Activated CD8-positive, alpha-beta T cell treated with anti-CD3 and anti-CD28 coated beads for 36 hours (primary cell): Measurements from ENCODE around the gene RNF19B. TPM values are rescaled to one million over a fixed set of nuclear protein-coding genes. Genes with fewer than 3 reads are reported as not detected.

Experiments used
- ATAC-seq: fragments of 200-7000 bp; cut with Tn5 transposase; one replicate; pipeline ENCODE4 v1.10.0; 2021; ENCODE audit warnings: mild to moderate bottlenecking, moderate library complexity
- CTCF ChIA-PET: fragments of 350-600 bp; sonication (Branson Sonifier 250); formaldehyde crosslinking; loops from one replicate; lab custom pipeline; 2021; ENCODE audit warnings: antibody characterized with exemption; lab: Charles Lee
- POLR2A ChIA-PET: fragments of 350-600 bp; sonication (Branson Sonifier 250); formaldehyde crosslinking; loops from one replicate; lab custom pipeline; 2021; ENCODE audit warnings: antibody characterized with exemption; lab: Charles Lee
- DNase-seq: peaks from one replicate; pipeline ENCODE4 v3.0.0-alpha.2; 2020
- H3K27ac Mint-ChIP-seq: one replicate; pipeline ENCODE4 v1.8.0; 2021; ENCODE audit warnings: mild to moderate bottlenecking, mixed read lengths
- H3K27me3 Mint-ChIP-seq: one replicate; pipeline ENCODE4 v1.8.0; 2021; ENCODE audit warnings: mixed read lengths
- H3K36me3 Mint-ChIP-seq: one replicate; pipeline ENCODE4 v1.8.0; 2021; ENCODE audit warnings: low read depth, mixed read lengths
- H3K4me1 Mint-ChIP-seq: one replicate; pipeline ENCODE4 v1.8.0; 2021; ENCODE audit warnings: low read depth, mixed read lengths
- H3K4me3 Mint-ChIP-seq: one replicate; pipeline ENCODE4 v1.8.0; 2021; ENCODE audit warnings: mild to moderate bottlenecking, moderate library complexity, mixed read lengths
- H3K9me3 Mint-ChIP-seq: one replicate; pipeline ENCODE4 v1.8.0; 2021; ENCODE audit warnings: mixed read lengths
- intact Hi-C: fragments of 100-400 bp; cut with micrococcal nuclease; formaldehyde crosslinking; loops from one replicate; pipeline ENCODE4 v1.10.0; 2022
- total RNA-seq, 2 experiments: library from RNA; stranded (reverse); gene quantifications; one replicate each; pipeline ENCODE4 v1.2.3, GENCODE V29; 2021
- TF ChIP-seq, protein P1 (sequence below): fragments of 200-600 bp; IDR thresholded peaks from one replicate; pipeline ENCODE4 v1.8.0; 2022; ENCODE audit warnings: antibody characterized with exemption, mild to moderate bottlenecking

The RNF19B gene
- total RNA-seq, 2 experiments from 2014 or later, result 10.6 to 10.9 TPM

GRCh38 chr1:32971156-32971555 lies 6.5 kb upstream of the RNF19B start:
- ChIA-PET CTCF (interaction anchor here (1.0 to 2.5 kb wide), 2 partner anchors 10 to 25 kb away, joined by 3 to 7 read pairs; no protein-coding TSS in a partner anchor), POLR2A (interaction anchor here (0.7 to 2.2 kb wide), 2 partner anchors 10 to 29 kb away, joined by 3 to 13 read pairs; no protein-coding TSS in a partner anchor)
- no peak overlapping the region for H3K4me3 Mint-ChIP-seq
- intact Hi-C loops, result no loop called here
- H3K27ac Mint-ChIP-seq, result no peak overlapping the region
- H3K9me3 Mint-ChIP-seq, result no peaks in the 10 kb centered on the region
- DNase-seq (no peak), ATAC-seq (no peak)
- TF ChIP-seq, protein P1, sequence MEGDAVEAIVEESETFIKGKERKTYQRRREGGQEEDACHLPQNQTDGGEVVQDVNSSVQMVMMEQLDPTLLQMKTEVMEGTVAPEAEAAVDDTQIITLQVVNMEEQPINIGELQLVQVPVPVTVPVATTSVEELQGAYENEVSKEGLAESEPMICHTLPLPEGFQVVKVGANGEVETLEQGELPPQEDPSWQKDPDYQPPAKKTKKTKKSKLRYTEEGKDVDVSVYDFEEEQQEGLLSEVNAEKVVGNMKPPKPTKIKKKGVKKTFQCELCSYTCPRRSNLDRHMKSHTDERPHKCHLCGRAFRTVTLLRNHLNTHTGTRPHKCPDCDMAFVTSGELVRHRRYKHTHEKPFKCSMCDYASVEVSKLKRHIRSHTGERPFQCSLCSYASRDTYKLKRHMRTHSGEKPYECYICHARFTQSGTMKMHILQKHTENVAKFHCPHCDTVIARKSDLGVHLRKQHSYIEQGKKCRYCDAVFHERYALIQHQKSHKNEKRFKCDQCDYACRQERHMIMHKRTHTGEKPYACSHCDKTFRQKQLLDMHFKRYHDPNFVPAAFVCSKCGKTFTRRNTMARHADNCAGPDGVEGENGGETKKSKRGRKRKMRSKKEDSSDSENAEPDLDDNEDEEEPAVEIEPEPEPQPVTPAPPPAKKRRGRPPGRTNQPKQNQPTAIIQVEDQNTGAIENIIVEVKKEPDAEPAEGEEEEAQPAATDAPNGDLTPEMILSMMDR, result no peak
- H3K27me3 Mint-ChIP-seq, result peaks cover 21% of the 10 kb centered on the region
- peaks cover 3% of the 10 kb centered on the region for H3K36me3 Mint-ChIP-seq
- peaks cover 19% of the 10 kb centered on the region for H3K4me1 Mint-ChIP-seq

GRCh38 chr1:32969566-32969965 lies 5.0 kb upstream of the RNF19B start:
- ChIA-PET CTCF (interaction anchor here (1.1 to 1.7 kb wide), 2 partner anchors 11 to 15 kb away, joined by 3 to 8 read pairs; no protein-coding TSS in a partner anchor), POLR2A (interaction anchor here (0.6 to 1.3 kb wide), 3 partner anchors 11 to 287 kb away, joined by 3 to 5 read pairs (median 3); no protein-coding TSS in a partner anchor)
- peaks cover 3% of the 10 kb centered on the region for H3K36me3 Mint-ChIP-seq
- intact Hi-C loops, result no loop called here
- H3K9me3 Mint-ChIP-seq, result no peaks in the 10 kb centered on the region
- TF ChIP-seq, protein P1, result no peak
- H3K4me3 Mint-ChIP-seq, result no peak overlapping the region
- ATAC-seq (no peak), DNase-seq (no peak)
- peaks cover 21% of the 10 kb centered on the region for H3K27me3 Mint-ChIP-seq
- H3K27ac Mint-ChIP-seq, result no peak overlapping the region
- H3K4me1 Mint-ChIP-seq, result peaks cover 19% of the 10 kb centered on the region

DNA sequence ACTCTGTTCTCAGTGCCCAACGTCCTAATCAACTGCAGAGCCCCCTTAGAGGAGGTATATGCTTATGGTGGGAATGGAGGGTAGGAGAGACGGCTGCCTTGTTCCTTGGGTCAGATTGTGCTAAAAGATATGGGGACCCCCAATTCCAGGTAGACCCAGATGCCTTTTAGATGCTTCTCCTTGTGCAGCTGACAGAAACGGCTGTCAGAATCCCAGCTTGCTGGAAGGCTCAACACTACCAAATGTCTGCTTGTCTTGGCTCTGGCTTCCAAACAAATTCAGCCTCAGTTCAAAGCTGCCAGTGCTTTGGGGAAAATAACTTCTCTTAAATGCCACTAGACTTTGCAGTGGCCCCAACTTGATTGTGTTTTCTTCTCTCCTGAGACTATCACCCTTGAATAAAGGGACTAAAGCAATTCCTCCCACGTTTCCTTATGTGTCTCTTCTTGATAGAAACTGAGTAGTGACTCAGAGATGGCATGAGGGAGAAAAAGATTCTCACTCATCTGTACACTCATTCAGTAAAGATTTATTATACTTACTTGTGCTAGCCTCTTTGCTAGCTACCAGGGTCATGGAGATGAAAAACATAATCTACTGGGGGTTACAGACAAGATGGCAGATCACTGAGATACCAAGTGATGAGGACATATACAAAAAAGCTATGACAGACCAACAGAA lies 3.4 kb upstream of the RNF19B start:
- ATAC-seq, result no peak
- ChIA-PET CTCF (interaction anchor here (0.7 to 1.7 kb wide), 3 partner anchors 10 to 55 kb away, joined by 3 read pairs; no protein-coding TSS in a partner anchor), POLR2A (interaction anchor here (0.9 to 1.5 kb wide), 2 partner anchors 24 to 319 kb away, joined by 3 to 4 read pairs; no protein-coding TSS in a partner anchor)
- Mint-ChIP-seq H3K9me3 (no peaks in the 10 kb centered on the region), H3K36me3 (peaks cover 3% of the 10 kb centered on the region), H3K27me3 (peaks cover 19% of the 10 kb centered on the region), H3K4me1 (peaks cover 24% of the 10 kb centered on the region), H3K4me3 (no peak overlapping the region), H3K27ac (no peak overlapping the region)
- TF ChIP-seq, protein P1, result no peak
- no peak for DNase-seq
- intact Hi-C loops, result no loop called here

DNA sequence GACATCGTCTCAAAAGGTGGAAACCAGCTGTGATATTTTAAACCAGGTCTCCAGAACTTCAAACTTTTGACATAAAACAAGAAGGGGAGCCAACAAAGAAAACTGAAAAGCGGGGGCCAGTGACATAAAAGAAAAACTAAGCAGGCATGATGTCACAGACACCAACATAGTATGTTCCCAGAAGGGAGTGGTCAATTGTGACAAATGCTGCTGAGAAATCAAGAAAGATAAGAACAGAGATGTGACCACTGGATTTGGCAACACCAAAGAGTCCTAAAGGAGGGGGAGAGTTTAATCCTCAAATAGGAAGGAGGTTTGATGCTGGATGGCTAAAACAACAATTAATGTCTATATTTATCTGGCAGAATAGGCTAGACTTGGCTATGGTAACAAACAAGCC lies 2.3 kb upstream of the RNF19B start:
- H3K36me3 Mint-ChIP-seq, result no peaks in the 10 kb centered on the region
- ChIA-PET CTCF (no interaction called here), POLR2A (interaction anchor here (0.6 kb wide), 1 partner anchor 91 kb away, joined by 3 read pairs; no protein-coding TSS in a partner anchor)

More for the DNA sequence above, 2.3 kb upstream of the RNF19B start:
- TF ChIP-seq, protein P1, result no peak
- no peak for DNase-seq
- H3K4me1 Mint-ChIP-seq, result peaks cover 32% of the 10 kb centered on the region
- no peaks in the 10 kb centered on the region for H3K9me3 Mint-ChIP-seq
- intact Hi-C loops, result no loop called here
- no peak for ATAC-seq
- H3K27me3 Mint-ChIP-seq, result peaks cover 11% of the 10 kb centered on the region
- H3K4me3 Mint-ChIP-seq, result no peak overlapping the region
- no peak overlapping the region for H3K27ac Mint-ChIP-seq
